ENCODE measurements around the gene PKD2.

GRCh38 chr4:88097301-88097700 lies 89.9 kb downstream of the PKD2 start:
- no peak for TF ChIP-seq ZFP3 (CRISPR knock-in tag; IDR thresholded peaks at IDR 0.05)
- TF ChIP-seq ARNTL (CRISPR knock-in tag; IDR thresholded peaks at IDR 0.05; ENCODE audit: borderline replicate concordance, low read depth) = no peak
- TF ChIP-seq PPARA (CRISPR knock-in tag; IDR thresholded peaks at IDR 0.05; ENCODE audit: borderline replicate concordance) = no peak
- no peak for TF ChIP-seq PATZ1 (CRISPR knock-in tag; IDR thresholded peaks at IDR 0.05; ENCODE audit: borderline replicate concordance)
- TF ChIP-seq SNAI2 (CRISPR knock-in tag; IDR thresholded peaks at IDR 0.05) = no peak
- no peak for TF ChIP-seq ZNF8 (CRISPR knock-in tag; IDR thresholded peaks at IDR 0.05)
- no peak for TF ChIP-seq CREB5 (CRISPR knock-in tag; IDR thresholded peaks at IDR 0.05; ENCODE audit: low read depth)
- no peak for TF ChIP-seq ZNF565 (CRISPR knock-in tag; conservative IDR thresholded peaks at IDR 0.05; ENCODE audit: low read depth)
- TF ChIP-seq RARB (CRISPR knock-in tag; IDR thresholded peaks at IDR 0.05) = no peak
- TF ChIP-seq TCF4 (CRISPR knock-in tag; IDR thresholded peaks at IDR 0.05; ENCODE audit: borderline replicate concordance) = no peak
- TF ChIP-seq ZC3H10 (CRISPR knock-in tag; IDR thresholded peaks at IDR 0.05) = no peak
- no peak for TF ChIP-seq ZNF70 (CRISPR knock-in tag; IDR thresholded peaks at IDR 0.05)
